KMS-11 (cell line): ENCODE data around the gene SERPINA3.

Source experiments
- H2AFZ ChIP-seq: fragments of 200-600 bp; sonication (generic); 2 replicates; pipeline ENCODE4 v1.6.1; 2016; ENCODE audit warnings: antibody characterized with exemption, mixed run types, low read depth
- H3K27ac ChIP-seq: fragments of 200-600 bp; sonication (generic); 2 replicates; pipeline ENCODE4 v1.6.1; 2016; ENCODE audit warnings: mild to moderate bottlenecking, mixed run types
- H3K27me3 ChIP-seq: fragments of 200-600 bp; sonication (generic); 2 replicates; pipeline ENCODE4 v1.6.1; 2017; ENCODE audit warnings: mild to moderate bottlenecking, low read depth, mixed run types, moderate library complexity; ENCODE audit not compliant: insufficient read depth
- H3K36me3 ChIP-seq: fragments of 200-600 bp; sonication (generic); 2 replicates; pipeline ENCODE4 v1.6.1; 2017; ENCODE audit warnings: mild to moderate bottlenecking, mixed run types; ENCODE audit not compliant: insufficient read depth
- H3K4me1 ChIP-seq: fragments of 200-600 bp; sonication (generic); 2 replicates; pipeline ENCODE4 v1.6.1; 2016; ENCODE audit warnings: mild to moderate bottlenecking, low read depth, mixed run types; ENCODE audit not compliant: poor library complexity, severe bottlenecking
- H3K4me2 ChIP-seq: fragments of 200-600 bp; sonication (generic); 2 replicates; pipeline ENCODE4 v1.7.0; 2016; ENCODE audit warnings: mild to moderate bottlenecking, mixed run types
- H3K4me3 ChIP-seq: fragments of 200-600 bp; sonication (generic); IDR thresholded peaks from 2 replicates; pipeline ENCODE4 v1.6.1; 2017; ENCODE audit warnings: low read depth, low read length, mixed read lengths; ENCODE audit not compliant: insufficient read depth
- H3K79me2 ChIP-seq: fragments of 200-600 bp; sonication (generic); 2 replicates; pipeline ENCODE4 v1.6.1; 2016; ENCODE audit warnings: low read depth, mixed run types; ENCODE audit not compliant: insufficient read depth
- H3K9ac ChIP-seq: fragments of 200-600 bp; sonication (generic); 2 replicates; pipeline ENCODE4 v1.6.1; 2016; ENCODE audit warnings: mild to moderate bottlenecking, mixed run types
- H4K20me1 ChIP-seq: fragments of 200-600 bp; sonication (generic); 2 replicates; pipeline ENCODE4 v1.6.1; 2016; ENCODE audit warnings: mild to moderate bottlenecking, mixed run types; ENCODE audit not compliant: insufficient read depth
- TF ChIP-seq, protein P1 (sequence below): fragments of 200-600 bp; sonication (generic); conservative IDR thresholded peaks from 2 replicates; pipeline ENCODE4 v1.6.1; 2017; ENCODE audit warnings: low read depth, mild to moderate bottlenecking, antibody characterized with exemption, low read length, moderate library complexity, mixed read lengths

Gene SERPINA3

DNA sequence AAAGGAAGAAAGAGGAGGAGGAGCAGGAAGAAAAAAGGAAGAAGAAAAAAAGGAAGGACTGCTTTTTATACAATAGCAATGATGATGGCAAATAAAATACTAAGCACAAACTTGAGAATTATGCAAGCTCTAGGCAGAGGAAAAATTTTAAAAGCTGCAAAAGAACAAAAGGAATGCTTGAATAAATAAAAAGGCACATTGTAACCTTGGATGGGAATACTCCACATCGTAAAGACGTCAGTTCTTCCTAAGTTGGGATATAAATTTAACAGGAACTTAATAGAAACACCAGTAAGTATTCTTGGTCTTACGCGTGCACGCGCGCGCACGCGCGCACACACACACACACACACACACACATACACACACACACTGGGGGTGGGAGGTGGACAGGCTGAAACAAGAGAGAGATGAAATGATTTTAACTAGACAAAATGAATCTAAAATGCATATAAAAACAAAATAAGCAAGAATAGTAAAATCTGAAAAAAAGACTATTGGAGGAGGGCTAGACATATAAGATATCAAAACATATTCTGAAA lies 43.0 kb downstream of the SERPINA3 start:
- Histone ChIP-seq H3K79me2 (no peaks in the 10 kb centered on the region), H3K9ac (no peak overlapping the region), H3K4me3 (no peak overlapping the region), H3K4me2 (no peak overlapping the region), H3K27me3 (no peaks in the 10 kb centered on the region), H3K4me1 (no peaks in the 10 kb centered on the region), H4K20me1 (no peaks in the 10 kb centered on the region), H3K36me3 (no peaks in the 10 kb centered on the region), H3K27ac (no peak overlapping the region), H2AFZ (no peak overlapping the region)
- TF ChIP-seq, protein P1, sequence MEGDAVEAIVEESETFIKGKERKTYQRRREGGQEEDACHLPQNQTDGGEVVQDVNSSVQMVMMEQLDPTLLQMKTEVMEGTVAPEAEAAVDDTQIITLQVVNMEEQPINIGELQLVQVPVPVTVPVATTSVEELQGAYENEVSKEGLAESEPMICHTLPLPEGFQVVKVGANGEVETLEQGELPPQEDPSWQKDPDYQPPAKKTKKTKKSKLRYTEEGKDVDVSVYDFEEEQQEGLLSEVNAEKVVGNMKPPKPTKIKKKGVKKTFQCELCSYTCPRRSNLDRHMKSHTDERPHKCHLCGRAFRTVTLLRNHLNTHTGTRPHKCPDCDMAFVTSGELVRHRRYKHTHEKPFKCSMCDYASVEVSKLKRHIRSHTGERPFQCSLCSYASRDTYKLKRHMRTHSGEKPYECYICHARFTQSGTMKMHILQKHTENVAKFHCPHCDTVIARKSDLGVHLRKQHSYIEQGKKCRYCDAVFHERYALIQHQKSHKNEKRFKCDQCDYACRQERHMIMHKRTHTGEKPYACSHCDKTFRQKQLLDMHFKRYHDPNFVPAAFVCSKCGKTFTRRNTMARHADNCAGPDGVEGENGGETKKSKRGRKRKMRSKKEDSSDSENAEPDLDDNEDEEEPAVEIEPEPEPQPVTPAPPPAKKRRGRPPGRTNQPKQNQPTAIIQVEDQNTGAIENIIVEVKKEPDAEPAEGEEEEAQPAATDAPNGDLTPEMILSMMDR = no peak

DNA sequence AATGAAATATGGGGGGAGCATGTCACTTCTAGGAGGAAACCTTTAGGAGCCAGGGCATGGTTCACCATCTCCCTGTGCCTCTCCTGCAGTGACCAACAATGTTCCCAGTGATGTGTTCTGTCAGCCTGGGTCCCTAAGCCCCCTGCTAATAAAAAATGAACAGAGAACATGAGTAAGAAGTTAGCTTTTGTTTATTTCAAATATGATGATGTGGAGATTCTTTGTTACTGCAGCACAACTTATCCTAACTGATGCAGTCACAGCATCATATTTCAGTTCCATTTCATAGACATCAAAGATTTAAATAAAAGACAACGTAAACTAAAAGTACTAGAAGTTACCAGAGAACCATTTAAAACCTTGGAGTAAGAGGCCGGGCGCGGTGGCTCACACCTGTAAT lies 43.9 kb downstream of the SERPINA3 start:
- H3K4me1 ChIP-seq = no peaks in the 10 kb centered on the region

DNA sequence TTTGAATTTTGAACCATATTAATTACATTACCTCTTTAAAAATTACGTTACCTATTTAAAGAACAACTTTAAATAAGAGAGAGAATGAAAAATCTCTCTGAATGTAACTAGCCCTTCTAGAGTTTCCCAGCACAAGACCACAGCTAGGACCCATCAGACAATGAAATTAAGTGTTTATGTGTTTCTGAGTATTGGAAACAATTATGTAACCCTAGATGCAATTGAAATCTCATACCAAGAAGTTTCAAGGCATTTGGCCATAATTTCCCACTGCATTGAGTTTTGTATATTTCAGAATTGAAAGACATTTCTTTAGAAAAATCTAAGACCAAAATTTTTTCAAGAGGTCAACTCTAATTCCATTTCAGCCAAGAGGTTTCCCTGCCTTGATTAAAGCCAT lies 47.1 kb downstream of the SERPINA3 start:
- H2AFZ ChIP-seq = no peak overlapping the region
- H3K27ac ChIP-seq = no peak overlapping the region
- H3K36me3 ChIP-seq = no peaks in the 10 kb centered on the region
- H3K27me3 ChIP-seq = no peaks in the 10 kb centered on the region
- no peaks in the 10 kb centered on the region for H3K4me1 ChIP-seq
- H3K4me3 ChIP-seq = no peak overlapping the region
- no peak overlapping the region for H3K9ac ChIP-seq
- TF ChIP-seq, protein P1 = no peak
- no peaks in the 10 kb centered on the region for H3K79me2 ChIP-seq
- no peaks in the 10 kb centered on the region for H4K20me1 ChIP-seq
- no peak overlapping the region for H3K4me2 ChIP-seq

More for the DNA sequence above, 43.9 kb downstream of the SERPINA3 start:
- TF ChIP-seq, protein P1 = no peak
- no peaks in the 10 kb centered on the region for H3K27me3 ChIP-seq
- no peak overlapping the region for H3K4me3 ChIP-seq
- H3K9ac ChIP-seq = no peak overlapping the region
- no peak overlapping the region for H3K27ac ChIP-seq
- H4K20me1 ChIP-seq = no peaks in the 10 kb centered on the region
- no peaks in the 10 kb centered on the region for H3K36me3 ChIP-seq
- H2AFZ ChIP-seq = no peak overlapping the region
- H3K79me2 ChIP-seq = no peaks in the 10 kb centered on the region
- H3K4me2 ChIP-seq = no peak overlapping the region

DNA sequence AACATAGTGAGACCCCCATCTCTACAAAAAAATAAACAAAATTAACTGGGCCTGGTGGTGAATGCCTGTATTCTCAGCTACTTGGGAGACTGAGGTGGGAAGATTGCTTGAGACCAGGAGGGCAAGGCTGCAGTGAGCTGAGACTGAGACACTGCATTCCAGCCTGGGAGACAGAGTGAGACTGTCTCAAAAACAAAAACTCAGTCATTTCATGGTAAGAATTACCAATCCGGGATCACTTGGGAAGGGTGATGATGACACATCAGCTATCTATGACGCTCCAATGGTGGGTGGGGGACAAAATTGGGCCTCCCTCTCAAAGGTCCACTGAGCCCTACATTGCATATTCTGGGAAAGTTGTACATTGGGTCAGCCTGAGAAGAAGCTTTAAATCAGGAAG lies 47.7 kb downstream of the SERPINA3 start:
- H4K20me1 ChIP-seq = no peaks in the 10 kb centered on the region
- TF ChIP-seq, protein P1 = no peak
- H3K4me1 ChIP-seq = no peaks in the 10 kb centered on the region
- H3K27ac ChIP-seq = no peak overlapping the region
- H3K4me3 ChIP-seq = no peak overlapping the region
- no peaks in the 10 kb centered on the region for H3K36me3 ChIP-seq
- no peak overlapping the region for H3K4me2 ChIP-seq
- no peak overlapping the region for H3K9ac ChIP-seq
- H3K79me2 ChIP-seq = no peaks in the 10 kb centered on the region
- no peak overlapping the region for H2AFZ ChIP-seq
- no peaks in the 10 kb centered on the region for H3K27me3 ChIP-seq
